Stimulated activated CD4-positive, alpha-beta T cell treated with anti-CD3 and anti-CD28 coated beads, Interleukin-1b, Interleukin-23, amount 100 ng/mL, for 4 hours (primary cell): ENCODE results near the gene CTSC.
"Not testable (repeated sequence)": the region's sequence is repeated elsewhere in the genome, so short reads cannot be mapped to it uniquely, and the experiment has no call there.

Experiments
- DNase-seq, 2 donors: peaks; one replicate each; pipeline ENCODE4 v3.0.0-alpha.2; 2020; ENCODE audit warnings: low read depth in 2 of 2

Gene CTSC

DNA sequence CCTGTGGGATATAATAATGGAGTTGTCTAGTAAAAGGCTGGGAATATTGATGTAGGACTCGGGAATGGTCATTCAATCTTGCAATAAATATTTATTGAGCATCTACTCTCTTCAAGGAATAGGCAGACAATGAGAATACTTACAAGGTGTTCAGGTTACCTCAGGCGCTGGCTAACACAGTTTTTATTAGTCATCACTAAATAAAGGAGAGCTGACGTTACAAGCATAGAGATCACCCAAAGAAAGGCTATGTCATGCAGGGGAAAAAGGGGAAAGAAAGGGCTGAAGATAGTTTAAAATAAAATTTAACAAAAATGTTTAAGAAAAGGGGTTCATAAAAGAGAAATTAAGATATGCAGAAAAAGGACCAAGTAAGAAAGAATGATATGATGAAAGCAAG, 15.8 kb upstream of the CTSC start:
- DNase-seq: no peak

GRCh38 chr11:88352139-88352538, 14.6 kb upstream of the CTSC start:
- DNase-seq: no peak

DNA sequence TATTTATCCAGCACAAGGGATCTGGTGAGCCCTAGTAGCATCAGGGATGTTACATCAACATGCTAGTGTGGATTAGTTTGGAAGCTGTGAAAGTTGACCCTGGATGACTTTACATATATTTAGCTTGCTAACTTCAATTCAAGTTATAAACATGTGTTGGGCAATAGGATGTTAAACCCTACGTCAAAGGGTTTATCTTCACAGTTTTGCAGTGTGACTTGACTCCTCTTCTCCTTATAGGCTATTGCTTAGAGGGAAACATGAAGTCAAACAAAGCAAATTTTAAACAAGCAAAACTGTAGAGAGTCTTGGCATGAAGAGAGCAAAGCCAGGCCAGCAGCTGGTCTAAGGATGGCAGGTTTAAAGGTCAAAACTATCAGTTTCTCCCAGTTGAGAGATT, 11.3 kb upstream of the CTSC start:
- no peak for DNase-seq

- no peak for DNase-seq
Measured at GRCh38 chr11:88345949-88346348, 8.4 kb upstream of the CTSC start.

- no peak for DNase-seq
Measured at GRCh38 chr11:88345408-88345807, 7.9 kb upstream of the CTSC start.

DNA sequence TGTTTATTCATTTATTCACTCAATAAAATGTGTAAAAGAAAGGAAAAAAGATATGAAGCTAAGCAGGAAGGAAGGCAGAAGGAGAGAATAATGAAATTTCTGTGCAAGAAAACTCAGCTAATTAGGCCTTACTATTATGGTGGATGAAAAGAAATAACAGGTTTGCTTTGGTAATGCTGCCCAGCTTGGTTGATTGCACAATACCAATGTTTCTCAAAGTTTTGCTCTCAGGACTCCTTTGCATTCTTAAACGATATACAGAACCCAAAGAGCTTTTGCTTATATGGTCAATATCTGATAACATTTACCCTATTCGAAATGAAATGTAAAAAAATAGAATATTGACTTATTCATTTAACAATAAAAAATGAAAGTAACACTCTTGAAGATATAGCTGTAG, 7.3 kb upstream of the CTSC start:
- no peak for DNase-seq

DNA sequence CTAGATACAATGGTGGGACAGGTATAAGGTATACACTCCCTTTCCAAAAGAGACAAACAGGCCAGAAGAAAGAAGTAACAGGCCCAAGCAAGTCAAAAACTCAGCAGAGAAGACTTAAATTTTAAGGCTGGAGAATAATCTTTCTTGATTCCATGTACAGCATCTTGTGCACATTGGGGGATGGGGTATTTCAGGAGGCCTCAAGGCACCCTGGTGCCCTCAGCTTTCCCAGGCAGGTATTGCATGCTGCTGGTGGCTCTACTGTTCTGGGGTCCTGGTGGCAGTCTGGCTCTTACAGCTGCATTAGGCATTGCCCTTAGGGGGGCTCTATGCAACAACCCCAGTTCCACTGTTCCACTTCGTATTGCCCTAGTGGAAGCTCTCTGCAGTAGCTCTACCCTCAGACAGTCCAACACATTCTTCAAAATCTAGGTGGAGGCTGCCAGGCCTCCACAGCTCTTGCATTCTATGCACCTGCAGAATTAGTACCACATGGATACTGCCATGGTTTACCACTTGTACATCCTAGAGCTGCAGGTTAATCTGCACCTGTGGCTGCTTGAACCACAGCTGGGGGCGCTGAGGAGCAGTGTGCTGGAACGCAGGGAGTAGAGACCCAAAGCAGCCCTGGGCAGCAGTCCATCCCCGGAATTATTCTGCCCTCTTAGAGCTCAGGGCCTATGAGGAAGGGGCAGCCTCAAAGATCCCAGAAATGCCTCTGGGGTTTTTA, 4.2 kb upstream of the CTSC start:
- no peak for DNase-seq

GRCh38 chr11:88340366-88340935, 2.9 kb upstream of the CTSC start:
- no peak for DNase-seq

DNA sequence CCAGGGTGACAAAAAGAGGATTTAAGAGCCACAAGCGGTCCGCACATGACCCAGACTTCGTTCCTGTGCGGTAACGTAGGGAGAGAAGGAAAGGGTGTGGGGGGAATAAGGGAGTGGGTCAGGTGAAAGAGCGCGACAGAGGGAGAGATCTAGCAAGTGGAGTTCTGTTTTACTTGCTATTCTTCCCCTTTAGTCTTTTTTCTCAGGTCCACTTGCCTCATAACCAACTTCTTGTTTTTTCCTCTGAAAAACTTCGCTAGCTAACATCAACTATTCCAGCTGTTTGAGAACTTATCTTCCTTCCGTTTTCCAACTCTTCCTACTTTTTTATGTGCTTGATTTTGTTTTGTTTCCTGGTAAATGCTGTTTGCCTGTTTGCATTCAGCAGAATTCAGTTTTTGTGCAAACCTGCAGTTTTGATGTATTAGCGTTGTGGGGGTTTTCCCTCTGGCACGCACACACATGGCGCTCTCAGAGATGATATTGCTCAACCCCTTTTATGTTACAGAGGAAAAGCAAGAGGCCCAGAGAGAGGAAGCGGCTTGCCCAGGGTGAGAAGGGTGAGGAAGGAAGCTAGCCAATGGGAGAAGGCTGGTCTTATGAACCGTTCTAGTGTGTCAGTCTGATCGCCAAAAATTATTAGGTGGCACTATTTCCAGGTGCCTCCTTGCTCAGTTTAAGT, 592 bp upstream of the CTSC start:
- DNase-seq: peak; percentile 25 to 27

- DNase-seq: no peak
Measured at GRCh38 chr11:88335284-88335683, 2.3 kb downstream of the CTSC start.

DNA sequence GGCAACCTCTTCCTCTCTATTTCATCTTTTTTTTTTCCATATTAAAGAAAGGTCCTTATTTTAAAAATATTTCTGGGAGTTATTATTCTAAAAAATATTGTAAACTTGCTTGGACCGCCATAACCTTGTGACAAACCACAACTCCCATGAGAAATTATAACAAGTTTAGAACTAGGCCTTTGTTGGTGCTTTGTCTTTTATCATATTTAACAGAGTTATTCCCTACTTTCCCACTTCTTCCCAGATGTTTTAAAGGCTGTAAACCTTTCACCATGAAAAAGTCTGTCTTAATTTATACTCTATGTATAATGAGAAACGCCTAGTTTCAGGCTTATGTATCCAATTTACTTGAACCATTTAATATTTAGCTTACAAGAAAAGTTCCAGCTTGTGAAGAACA, 3.7 kb downstream of the CTSC start:
- DNase-seq: no peak

DNA sequence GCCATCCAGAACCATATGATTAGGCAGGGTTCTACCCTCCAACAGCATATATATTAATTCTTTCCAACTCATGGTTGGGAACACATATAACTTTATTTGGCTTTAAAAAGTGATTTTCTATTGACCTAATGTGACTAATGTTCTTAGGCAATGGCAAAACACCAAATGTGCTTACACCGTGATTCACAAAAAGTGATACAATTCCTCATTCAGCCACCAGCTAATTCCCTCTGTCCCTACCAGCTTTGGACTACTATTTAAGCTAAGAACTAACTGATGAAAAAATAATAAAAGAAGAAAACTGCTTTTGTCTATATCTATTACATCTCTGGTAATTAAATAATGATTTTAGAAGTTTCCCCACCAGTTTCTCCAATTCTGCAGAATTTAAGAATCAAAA, 4.7 kb downstream of the CTSC start:
- DNase-seq: no peak

DNA sequence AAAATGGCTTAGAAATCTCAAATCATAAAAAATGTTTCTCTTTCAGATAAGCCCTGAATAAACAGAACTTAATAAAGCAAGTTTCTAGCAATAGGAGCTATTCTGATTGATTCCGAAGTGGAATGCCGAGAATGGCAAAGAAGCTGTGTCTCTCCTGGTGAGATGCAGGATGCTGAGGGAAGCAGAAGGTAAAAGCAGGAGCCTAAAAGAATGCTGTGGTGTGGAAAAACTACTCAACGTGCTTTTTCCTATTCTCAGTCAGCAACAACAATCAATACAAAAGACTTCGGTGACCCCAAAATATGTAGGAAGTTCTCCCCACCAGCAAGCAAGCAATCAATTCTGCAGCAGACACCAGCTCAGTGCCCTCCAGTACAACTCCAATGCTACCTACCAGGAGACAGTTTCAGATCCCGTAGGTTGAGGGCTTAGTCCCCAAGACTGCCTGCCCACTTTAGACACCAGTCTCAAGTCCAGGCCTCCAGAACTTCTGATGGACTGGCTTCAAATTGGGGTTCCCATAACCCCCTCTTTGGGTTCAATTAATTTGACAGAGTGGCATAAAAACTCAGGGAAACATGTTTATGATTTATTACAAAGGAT, 6.6 kb downstream of the CTSC start:
- no peak for DNase-seq

GRCh38 chr11:88329563-88330250, 7.8 kb downstream of the CTSC start:
- no peak for DNase-seq

- DNase-seq: no peak
Measured at GRCh38 chr11:88327462-88328143, 9.9 kb downstream of the CTSC start.

DNA sequence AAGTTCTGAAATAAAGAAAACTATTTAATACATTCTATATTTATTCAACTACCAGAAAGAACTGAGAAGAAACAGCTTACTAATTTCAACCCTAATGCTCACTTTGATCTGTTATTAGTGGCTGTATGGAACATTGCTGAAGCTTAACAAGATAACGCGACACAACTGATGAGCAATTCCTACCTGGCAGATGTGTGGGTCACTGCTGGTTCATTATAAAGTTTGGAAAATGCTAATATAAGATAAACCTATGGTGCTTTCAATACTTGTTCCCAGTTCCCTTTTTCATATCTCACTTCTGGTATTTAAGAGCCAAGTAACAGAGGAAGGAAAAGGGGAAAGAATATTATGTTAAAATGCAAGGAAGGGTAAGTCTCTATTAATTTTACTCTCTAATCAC, 10.5 kb downstream of the CTSC start:
- DNase-seq: no peak

GRCh38 chr11:88326099-88326498, 11.4 kb downstream of the CTSC start:
- DNase-seq: no peak

GRCh38 chr11:88324562-88325345, 12.8 kb downstream of the CTSC start:
- DNase-seq: no peak

GRCh38 chr11:88322881-88323280, 14.7 kb downstream of the CTSC start:
- not testable (repeated sequence) for DNase-seq

GRCh38 chr11:88321412-88321811, 16.1 kb downstream of the CTSC start:
- DNase-seq: not testable (repeated sequence)

GRCh38 chr11:88320149-88320559, 17.4 kb downstream of the CTSC start:
- no peak for DNase-seq
